NCI-H748 treated with DMSO at 0.1 percent for 48 hours (cell line): ENCODE data around the gene FARS2.
"Not testable (repeated sequence)": the region's sequence is repeated elsewhere in the genome, so short reads cannot be mapped to it uniquely, and the experiment has no call there.

Source experiments
- DNase-seq: peaks from one replicate; lab custom pipeline; 2025; lab: John Stamatoyannopoulos, UW

FARS2 gene

GRCh38 chr6:5636210-5637030 lies 375.1 kb downstream of the FARS2 start:
- no peak for DNase-seq

GRCh38 chr6:5637714-5638113 lies 376.4 kb downstream of the FARS2 start:
- DNase-seq = no peak

GRCh38 chr6:5638666-5639065 lies 377.4 kb downstream of the FARS2 start:
- no peak for DNase-seq

GRCh38 chr6:5639193-5639592 lies 377.9 kb downstream of the FARS2 start:
- no peak for DNase-seq

GRCh38 chr6:5640614-5641013 lies 379.3 kb downstream of the FARS2 start:
- no peak for DNase-seq

GRCh38 chr6:5644523-5645185 lies 383.3 kb downstream of the FARS2 start:
- DNase-seq = no peak

GRCh38 chr6:5645328-5646290 lies 384.3 kb downstream of the FARS2 start:
- no peak for DNase-seq

GRCh38 chr6:5652406-5653137 lies 391.3 kb downstream of the FARS2 start:
- no peak for DNase-seq

GRCh38 chr6:5653801-5654200 lies 392.5 kb downstream of the FARS2 start:
- DNase-seq = no peak

- DNase-seq = no peak
Measured at GRCh38 chr6:5656226-5656625, 394.9 kb downstream of the FARS2 start.

- not testable (repeated sequence) for DNase-seq
Measured at GRCh38 chr6:5656695-5657094, 395.4 kb downstream of the FARS2 start.

GRCh38 chr6:5657684-5658430 lies 396.5 kb downstream of the FARS2 start:
- DNase-seq = no peak

GRCh38 chr6:5659467-5659866 lies 398.2 kb downstream of the FARS2 start:
- no peak for DNase-seq

- no peak for DNase-seq
Measured at GRCh38 chr6:5660772-5661171, 399.5 kb downstream of the FARS2 start.

- no peak for DNase-seq
Measured at GRCh38 chr6:5662797-5663196, 401.5 kb downstream of the FARS2 start.

GRCh38 chr6:5663259-5663658 lies 401.9 kb downstream of the FARS2 start:
- no peak for DNase-seq

- DNase-seq = no peak
Measured at GRCh38 chr6:5663739-5664138, 402.4 kb downstream of the FARS2 start.

GRCh38 chr6:5664149-5664548 lies 402.8 kb downstream of the FARS2 start:
- DNase-seq = no peak

GRCh38 chr6:5665173-5665572 lies 403.9 kb downstream of the FARS2 start:
- no peak for DNase-seq

GRCh38 chr6:5665667-5666066 lies 404.4 kb downstream of the FARS2 start:
- DNase-seq = no peak

GRCh38 chr6:5666695-5667094 lies 405.4 kb downstream of the FARS2 start:
- DNase-seq = no peak
